HT1080 (cell line): ENCODE data around the gene METRNL. TPM values are rescaled to one million over a fixed set of nuclear protein-coding genes. Genes with fewer than 3 reads are reported as not detected.
"Not testable (repeated sequence)": the region's sequence is repeated elsewhere in the genome, so short reads cannot be mapped to it uniquely, and the experiment has no call there.

Source experiments
- DNase-seq: peaks from one replicate; pipeline ENCODE4 v3.0.0-alpha.2; 2015; ENCODE audit warnings: low read depth
- total RNA-seq: library from RNA; depleted of rRNA; stranded (reverse); fragments of >200 nt; shearing (Covaris generic); gene quantifications from 2 replicates; pipeline ENCODE4 v1.2.3, GENCODE V29; 2014; rRNA removed

The METRNL gene
- total RNA-seq, 1 experiment from 2014 or later: 53.3 TPM

GRCh38 chr17:83134456-83134855, 55.0 kb downstream of the METRNL start:
- DNase-seq: not testable (repeated sequence)

GRCh38 chr17:83135692-83136091, 56.3 kb downstream of the METRNL start:
- DNase-seq: no peak

- DNase-seq: no peak
These were observed 56.7 kb downstream of the METRNL start for GRCh38 chr17:83136156-83136555.

GRCh38 chr17:83136931-83137330, 57.5 kb downstream of the METRNL start:
- DNase-seq: no peak

GRCh38 chr17:83137523-83137922, 58.1 kb downstream of the METRNL start:
- DNase-seq: no peak

GRCh38 chr17:83138820-83139219, 59.4 kb downstream of the METRNL start:
- DNase-seq: no peak

GRCh38 chr17:83139541-83140248, 60.3 kb downstream of the METRNL start:
- not testable (repeated sequence) for DNase-seq

GRCh38 chr17:83140249-83140566, 60.8 kb downstream of the METRNL start:
- DNase-seq: not testable (repeated sequence)

GRCh38 chr17:83142619-83143018, 63.2 kb downstream of the METRNL start:
- no peak for DNase-seq

- no peak for DNase-seq
These were observed 64.4 kb downstream of the METRNL start for GRCh38 chr17:83143817-83144231.

Other genes with a start within 250 kb of the METRNL start
- not detected in 2 replicates for gene ZNF750, start 239.6 kb upstream of the METRNL start, total RNA-seq